GM21367 (cell line): ENCODE measurements around the gene PNPLA6.

Experiments
- ATAC-seq: cut with Tn5 transposase; IDR thresholded peaks from one replicate; pipeline ENCODE4 v1.9.1; 2021; ENCODE audit not compliant: unreplicated experiment

PNPLA6 gene

DNA sequence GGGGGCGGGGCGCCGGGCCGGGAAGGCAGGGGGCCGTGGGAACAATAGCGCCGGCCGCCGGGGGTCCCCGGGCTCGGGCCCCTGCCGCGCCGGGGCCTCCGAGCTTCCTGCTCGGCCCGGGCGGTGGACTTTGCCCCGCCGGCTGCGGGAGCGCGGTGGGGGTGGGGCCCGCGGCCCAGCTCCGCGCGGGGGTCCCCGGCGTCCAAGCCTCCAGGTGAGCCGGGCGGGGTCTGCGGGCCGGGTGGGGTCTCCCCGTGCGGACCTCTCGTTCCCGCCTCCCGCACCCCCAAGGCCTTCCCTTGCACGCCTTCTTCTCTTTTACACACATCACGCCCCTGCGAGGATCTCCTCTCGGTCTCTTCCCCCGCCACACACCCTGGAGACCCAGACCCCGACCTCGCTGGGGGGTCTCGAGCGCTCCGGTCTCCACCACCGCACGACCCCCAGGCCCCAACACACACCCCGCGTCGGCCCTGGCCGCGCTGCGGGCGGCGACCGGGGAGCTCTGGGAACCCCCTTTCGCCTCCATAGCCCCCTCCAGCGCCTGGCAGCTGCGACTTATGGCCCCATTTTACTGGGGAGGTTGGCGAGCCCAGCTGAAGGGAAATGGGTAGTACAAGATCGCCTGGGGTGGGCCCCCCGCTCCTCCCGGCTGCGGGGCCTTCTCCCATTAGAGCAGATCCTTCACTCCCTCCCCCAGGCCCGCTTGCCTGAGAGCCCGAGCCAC, 60.9 kb downstream of the PNPLA6 start:
- no peak for ATAC-seq

GRCh38 chr19:7597689-7598088, 62.2 kb downstream of the PNPLA6 start:
- no peak for ATAC-seq

GRCh38 chr19:7598180-7598579, 62.7 kb downstream of the PNPLA6 start:
- no peak for ATAC-seq

GRCh38 chr19:7600721-7601120, 65.2 kb downstream of the PNPLA6 start:
- ATAC-seq = no peak

DNA sequence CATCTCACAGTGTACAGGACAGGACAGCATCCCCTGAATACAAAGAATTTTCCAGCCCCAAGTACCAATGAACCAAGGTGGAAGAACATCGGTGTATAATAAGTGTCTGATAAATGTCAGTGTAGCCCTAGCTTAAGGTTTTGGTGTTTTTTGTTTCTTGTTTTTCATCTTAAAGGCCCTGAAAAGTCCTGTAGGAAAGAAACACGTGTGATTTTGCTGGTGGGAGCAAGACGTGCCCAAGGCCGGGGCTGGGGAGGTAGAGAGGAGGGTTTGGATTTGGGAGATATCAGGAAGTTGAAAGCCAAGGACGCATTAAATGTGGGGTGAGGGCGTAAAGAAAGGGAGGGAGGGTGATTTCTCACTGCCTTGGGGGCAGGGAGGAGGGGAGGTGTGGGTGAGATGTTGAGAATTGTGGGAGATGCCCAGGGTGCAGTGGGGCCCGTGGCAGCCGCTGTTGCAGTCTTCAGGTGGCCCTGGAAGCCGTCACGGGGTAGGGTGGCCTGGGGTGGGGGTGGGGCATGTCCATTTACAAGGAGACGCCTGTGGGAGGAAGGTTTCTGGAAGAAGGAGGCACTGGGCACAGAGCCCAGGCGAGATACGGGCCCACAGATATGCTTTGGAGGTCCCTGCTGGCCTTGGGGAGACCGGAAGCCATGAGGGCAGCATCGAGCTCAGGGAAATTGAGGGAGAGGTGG, 66.9 kb downstream of the PNPLA6 start:
- no peak for ATAC-seq

DNA sequence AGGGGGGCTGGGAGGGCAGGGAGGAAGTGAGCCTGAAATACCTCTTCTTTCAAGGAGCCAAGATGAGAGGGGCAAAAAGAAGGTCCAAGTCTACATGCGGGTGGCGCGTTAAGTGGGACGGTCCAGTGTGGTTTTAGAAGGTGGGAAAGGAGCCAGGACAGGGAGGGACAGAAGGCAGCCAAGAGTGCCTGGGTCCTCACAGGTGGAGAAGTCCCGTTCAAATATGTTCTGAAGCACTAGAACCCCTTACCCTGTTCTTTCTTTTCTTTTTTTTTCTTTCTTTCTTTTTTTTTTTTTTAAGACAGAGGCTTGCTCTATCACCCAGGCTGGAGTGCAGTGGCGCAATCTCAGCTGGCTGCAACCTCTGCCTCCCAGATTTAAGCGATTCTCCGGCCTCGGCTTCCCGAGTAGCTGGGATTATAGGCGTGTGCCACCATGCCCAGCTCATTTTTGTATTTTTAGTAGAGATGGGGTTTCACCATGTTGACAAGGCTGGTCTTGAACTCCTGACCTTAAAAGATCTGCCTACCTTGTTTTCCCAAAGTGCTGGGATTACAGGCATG, 67.5 kb downstream of the PNPLA6 start:
- no peak for ATAC-seq

DNA sequence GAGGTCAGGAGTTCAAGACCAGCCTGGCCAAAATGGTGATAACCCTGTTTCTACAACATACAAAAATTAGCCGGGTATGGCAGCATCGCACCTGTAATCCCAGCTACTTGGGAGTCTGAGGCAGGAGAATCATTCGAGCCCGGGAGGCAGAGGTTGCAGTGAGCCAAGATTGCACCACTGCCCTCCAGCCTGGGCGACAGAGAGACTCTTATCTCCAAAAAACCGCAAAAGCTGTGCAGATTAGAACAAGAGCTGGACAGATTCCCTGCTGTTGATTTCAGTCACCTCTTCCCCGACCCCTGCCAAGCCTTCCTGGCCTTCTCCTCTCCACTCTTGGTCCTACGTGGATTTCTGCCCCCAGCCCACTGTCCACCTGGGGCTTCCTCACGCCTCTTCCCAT, 68.4 kb downstream of the PNPLA6 start:
- ATAC-seq = no peak

DNA sequence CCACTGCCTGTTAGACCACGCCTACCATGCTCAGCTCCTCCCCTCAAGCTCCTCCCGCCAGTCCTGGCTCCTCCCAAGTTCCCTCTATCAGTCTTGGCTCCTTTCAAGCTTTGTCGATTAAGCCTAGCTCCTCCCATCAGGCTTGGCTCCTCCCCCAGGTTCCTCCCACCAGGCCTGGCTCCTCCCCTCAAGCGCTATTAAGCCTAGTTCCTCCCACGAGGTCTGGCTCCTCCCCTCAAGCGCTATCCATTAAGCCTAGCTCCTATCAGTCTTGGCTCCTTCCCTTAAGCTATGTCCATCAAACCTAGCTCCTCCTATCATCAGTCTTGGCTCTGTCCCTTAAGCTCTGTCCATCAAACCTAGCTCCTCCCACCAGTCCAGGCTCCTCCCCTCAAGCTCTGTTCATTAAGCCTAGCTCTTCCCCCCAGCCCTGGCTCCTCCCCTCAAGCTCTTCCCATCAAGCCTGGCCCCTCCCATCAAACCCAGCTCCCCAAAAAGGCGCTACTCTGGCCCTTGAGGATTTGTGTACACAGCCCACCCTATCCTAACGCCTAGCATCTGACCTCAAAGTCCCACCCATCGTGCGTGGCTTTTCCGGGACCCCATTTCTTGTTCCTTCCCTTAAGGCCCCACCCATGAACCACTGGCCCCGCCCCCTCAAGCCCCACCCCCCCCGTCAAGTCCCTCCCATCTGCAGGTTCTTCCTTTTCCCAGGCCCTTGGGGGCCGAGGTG, 70.1 kb downstream of the PNPLA6 start:
- ATAC-seq = no peak

DNA sequence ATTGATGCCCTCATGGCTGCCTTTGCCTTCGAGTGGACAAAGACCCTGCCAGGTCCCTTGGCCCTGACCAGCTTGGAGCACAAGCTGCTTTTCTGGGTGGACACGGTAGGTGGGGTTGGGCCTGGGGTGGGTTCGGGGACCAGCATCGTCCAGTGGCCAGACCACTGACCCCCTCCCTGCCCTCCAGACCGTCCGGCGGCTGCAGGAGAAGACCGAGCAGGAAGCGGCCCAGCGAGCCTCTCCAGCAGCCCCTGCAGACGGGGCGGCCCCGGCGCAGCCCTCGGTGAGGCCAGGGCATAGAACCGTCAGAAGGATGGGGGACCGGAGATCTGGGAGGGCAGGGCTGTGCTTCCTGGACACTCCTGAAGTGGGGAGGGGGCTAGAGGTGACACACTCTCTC, 70.8 kb downstream of the PNPLA6 start:
- no peak for ATAC-seq

- ATAC-seq = no peak
Observed at GRCh38 chr19:7607212-7607873, 71.8 kb downstream of the PNPLA6 start.

DNA sequence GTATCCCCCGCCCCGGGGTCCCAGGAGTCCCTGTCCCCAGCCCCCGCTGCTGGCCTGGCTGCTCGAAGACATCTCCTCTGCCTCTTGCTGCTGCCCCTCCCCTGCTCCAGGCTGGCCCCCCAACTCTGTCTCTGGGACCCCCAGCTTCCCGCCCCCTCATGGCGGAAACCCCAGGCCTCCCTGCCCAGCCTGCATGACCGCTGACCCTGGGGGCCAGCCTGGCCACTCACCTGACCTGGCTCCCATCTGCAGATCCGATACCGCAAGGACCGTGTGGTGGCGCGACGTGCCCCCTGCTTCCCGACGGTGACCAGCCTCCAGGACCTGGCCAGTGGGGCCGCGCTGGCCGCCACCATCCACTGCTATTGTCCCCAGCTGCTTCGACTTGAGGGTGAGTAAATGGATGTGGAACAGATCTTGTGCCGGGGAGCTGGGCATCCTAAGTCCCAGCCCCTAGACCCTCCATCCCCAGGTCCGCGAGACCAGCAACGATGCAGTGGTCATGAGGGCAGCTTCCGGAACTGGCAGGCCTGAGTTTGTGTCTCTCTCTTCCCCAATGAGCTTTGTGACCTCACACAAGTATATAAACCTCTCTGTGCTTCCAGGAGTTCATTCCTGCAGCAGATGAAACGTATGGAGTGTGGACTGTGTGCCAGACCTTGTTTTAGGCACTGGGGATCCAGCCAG, 72.5 kb downstream of the PNPLA6 start:
- no peak for ATAC-seq

DNA sequence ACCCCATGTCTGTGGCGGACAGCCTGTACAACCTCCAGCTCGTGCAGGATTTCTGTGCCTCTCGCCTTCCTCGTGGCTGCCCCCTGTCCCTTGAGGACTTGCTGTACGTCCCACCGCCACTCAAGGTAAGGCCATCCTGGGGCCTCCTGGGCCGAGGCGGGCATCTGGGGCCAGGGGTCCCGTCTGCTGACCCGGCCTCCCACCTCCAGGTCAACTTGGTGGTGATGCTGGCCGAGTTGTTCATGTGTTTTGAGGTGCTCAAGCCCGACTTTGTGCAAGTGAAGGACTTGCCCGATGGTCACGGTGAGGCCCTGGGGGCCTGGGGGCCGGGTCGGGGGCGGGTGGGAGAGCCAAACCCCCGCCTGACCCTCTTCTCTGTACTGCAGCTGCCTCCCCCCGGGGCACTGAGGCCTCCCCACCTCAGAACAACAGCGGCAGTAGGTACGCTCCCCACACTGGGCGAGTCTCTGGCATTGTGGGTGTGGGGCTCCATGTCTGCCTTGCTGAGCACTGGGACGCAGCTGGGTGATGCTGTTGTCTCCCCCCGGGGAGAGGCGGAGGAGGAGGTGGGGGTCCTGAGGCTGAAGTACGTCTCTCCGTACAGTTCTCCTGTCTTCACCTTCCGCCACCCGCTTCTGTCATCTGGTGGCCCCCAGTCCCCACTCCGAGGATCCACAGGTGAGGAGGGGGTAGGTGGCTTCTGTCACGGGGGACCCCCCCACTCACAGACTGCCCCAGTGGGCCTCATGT, 75.1 kb downstream of the PNPLA6 start:
- no peak for ATAC-seq
